Psoas muscle (tissue), 8 donors: ENCODE results near the gene PGAM5. TPM values are rescaled to one million over a fixed set of nuclear protein-coding genes. Genes with fewer than 3 reads are reported as not detected.

Source experiments
- ATAC-seq, 4 donors: fragments of 200-7000 bp; cut with Tn5 transposase; one replicate each; pipeline ENCODE4 v1.9.1; 2020; ENCODE audit warnings: moderate library complexity in 3 of 4, mild to moderate bottlenecking in 2 of 4
- DNase-seq, 2 donors: peaks; one replicate each; pipeline ENCODE4 v3.0.0-alpha.2; 2020
- H3K27ac ChIP-seq: fragments of 200-600 bp; one replicate; pipeline ENCODE4 v1.8.0; 2022
- H3K27me3 ChIP-seq, 3 donors: fragments of 200-600 bp in 1 of 3; one replicate each; pipeline versions ENCODE4 v1.6.1 to v1.8.0; 2013 to 2022; ENCODE audit warnings: low read length in 2 of 3, mild to moderate bottlenecking in 2 of 3, moderate library complexity in 1 of 3; ENCODE audit not compliant: insufficient read depth in 3 of 3
- H3K36me3 ChIP-seq, 2 donors: fragments of 200-600 bp in 1 of 2; one replicate each; pipeline versions ENCODE4 v1.6.1 to v1.8.0; 2013 to 2022; ENCODE audit warnings: low read depth in 1 of 2, mild to moderate bottlenecking in 1 of 2, moderate library complexity in 1 of 2; ENCODE audit not compliant: insufficient read depth in 1 of 2
- H3K4me1 ChIP-seq: fragments of 200-600 bp; one replicate; pipeline ENCODE4 v1.8.0; 2022
- H3K4me3 ChIP-seq: fragments of 200-600 bp; one replicate; pipeline ENCODE4 v1.8.0; 2022; ENCODE audit warnings: mild to moderate bottlenecking
- H3K9me3 ChIP-seq: fragments of 200-600 bp; one replicate; pipeline ENCODE4 v1.8.0; 2022
- CTCF ChIP-seq: fragments of 200-600 bp; IDR thresholded peaks from one replicate; pipeline ENCODE4 v1.8.0; 2022; ENCODE audit warnings: antibody characterized with exemption
- WGBS, 3 donors: extraction: QIAGEN DNeasy Blood & Tissue Kit; methylation state at CpG; one replicate each; pipeline versions ENCODE4 v1.1.6 to v1.1.7; 2013; 5-methylcytosine and 5-hydroxymethylcytosine counted together
- intact Hi-C, 2 donors: fragments of 100-400 bp; cut with DNase I; formaldehyde crosslinking; loops; one replicate each; pipeline versions ENCODE4 v1.11.0 to v1.14.2; 2022
- polyA plus RNA-seq, 3 donors: library from polyadenylated mRNA; stranded (reverse); fragments of 200-250 nt; gene quantifications; one replicate each; pipeline ENCODE4 v1.2.3, GENCODE V29; 2013
- total RNA-seq, 4 donors: library from RNA; stranded (reverse); fragmentation: NEBNext Ultra II Directional in 2 of 4; extraction: Animal tissue kit (Norgen Biotek cat#: 25700) in 2 of 4; gene quantifications; one replicate each; pipeline versions ENCODE4 v1.2.1 to v1.2.4, GENCODE V29; 2021 to 2023
- donor health status: healthy with polysubstance abuse.
- donor health status: DM: no; HTN: no; CAD: no; lungs with moderate emphysema.
- donor health status: Bipolar disorder and iron deficiency.
- donor health status: healthy.
- donor health status: DM: yes; HTN: yes; CAD: no.
- donor health status: DM: no; HTN: no; CAD: no.
- donor health status: DM: no; HTN: no; CAD: no.
- donor health status: DM: yes; HTN: yes; CAD: no.

Gene PGAM5
- total and polyA plus RNA-seq, 7 donors: 25.3 to 62.0 (median 47.2) TPM

GRCh38 chr12:132674561-132674960 is 36.1 kb upstream of the PGAM5 start:
- no peak overlapping the region for H3K27ac ChIP-seq
- no peak for TF ChIP-seq CTCF
- no peak for ATAC-seq
- H3K4me3 ChIP-seq: no peak overlapping the region
- H3K4me1 ChIP-seq: no peaks in the 10 kb centered on the region
- no peak for DNase-seq
- H3K9me3 ChIP-seq: no peaks in the 10 kb centered on the region
- peaks cover 0 to 82% of the 10 kb centered on the region in 2 donors for H3K36me3 ChIP-seq
- WGBS, 3 donors: 90 to 97% (median 95%) methylated on average over 5 of the region's 5 CpGs
- H3K27me3 ChIP-seq: no peaks in the 10 kb centered on the region
- intact Hi-C loops: no loop called here

GRCh38 chr12:132675757-132676432 is 34.7 kb upstream of the PGAM5 start:
- DNase-seq (no peak), ATAC-seq (no peak)
- H3K9me3 ChIP-seq: no peaks in the 10 kb centered on the region
- H3K4me3 ChIP-seq: no peak overlapping the region
- no peak for TF ChIP-seq CTCF
- intact Hi-C loops: no loop called here
- no peaks in the 10 kb centered on the region for H3K27me3 ChIP-seq
- peaks cover 0 to 78% of the 10 kb centered on the region in 2 donors for H3K36me3 ChIP-seq
- H3K4me1 ChIP-seq: no peaks in the 10 kb centered on the region
- WGBS, 3 donors: 95 to 96% (median 95%) methylated on average over 14 of the region's 14 CpGs
- no peak overlapping the region for H3K27ac ChIP-seq

GRCh38 chr12:132677492-132677891 is 33.1 kb upstream of the PGAM5 start:
- no peak for TF ChIP-seq CTCF
- Histone ChIP-seq H3K27ac (no peak overlapping the region), H3K4me3 (no peak overlapping the region), H3K4me1 (no peaks in the 10 kb centered on the region), H3K27me3 (no peaks in the 10 kb centered on the region), H3K9me3 (no peaks in the 10 kb centered on the region), H3K36me3 (peaks cover 0 to 67% of the 10 kb centered on the region in 2 donors)
- DNase-seq: no peak
- 93 to 95% (median 94%) methylated on average over 9 of the region's 9 CpGs for WGBS, 3 donors
- intact Hi-C loops: no loop called here
- no peak for ATAC-seq

GRCh38 chr12:132685400-132685799 is 25.2 kb upstream of the PGAM5 start:
- no peaks in the 10 kb centered on the region for H3K9me3 ChIP-seq
- WGBS, 3 donors: 71 to 80% (median 71%) methylated on average over 5 of the region's 5 CpGs
- no peak for DNase-seq
- ATAC-seq: no peak
- H3K36me3 ChIP-seq: peaks cover 0 to 3% of the 10 kb centered on the region in 2 donors
- no peaks in the 10 kb centered on the region for H3K27me3 ChIP-seq
- intact Hi-C loops: no loop called here
- no peak overlapping the region for H3K4me3 ChIP-seq
- no peak for TF ChIP-seq CTCF
- no peaks in the 10 kb centered on the region for H3K4me1 ChIP-seq
- no peak overlapping the region for H3K27ac ChIP-seq

- Histone ChIP-seq H3K27ac (peak overlapping the region; percentile 65), H3K4me1 (no peaks in the 10 kb centered on the region), H3K9me3 (no peaks in the 10 kb centered on the region), H3K27me3 (no peaks in the 10 kb centered on the region), H3K4me3 (peak overlapping the region; percentile 75), H3K36me3 (peaks cover 0 to 12% of the 10 kb centered on the region in 2 donors)
- 0 to 1% (median 0%) methylated on average over 28 to 55 of the region's 55 CpGs for WGBS, 3 donors
- no peak for TF ChIP-seq CTCF
- peak in 2 of 4 donors; percentile 1 to 66 for ATAC-seq
- intact Hi-C loops: no loop called here
- DNase-seq: no peak
Measured at GRCh38 chr12:132686825-132687210, 23.8 kb upstream of the PGAM5 start.
